ENCODE results near the gene HOXA11. TPM values are rescaled to one million over a fixed set of nuclear protein-coding genes. Genes with fewer than 3 reads are reported as not detected.

HOXA11 gene
- polyA plus RNA-seq, 1 of the 3 experiments (the other 2 are of a cell fraction): not detected

GRCh38 chr7:27217951-27218350 is 32.9 kb upstream of the HOXA11 start:
- no peaks in the 10 kb centered on the region for H4K20me1 ChIP-seq (ENCODE audit: insufficient read depth)
- H3K4me3 ChIP-seq (ENCODE audit: low read depth in 2 of 2, low read length in 1 of 2): no peak overlapping the region
- no peak overlapping the region for H3K27ac ChIP-seq (ENCODE audit: low read depth in 2 of 2, low read length in 1 of 2)
- H3F3A ChIP-seq (replicated peaks; ENCODE audit: insufficient read depth): no peaks in the 10 kb centered on the region
- ChIA-PET POLR2A (interaction anchor here (0.7 to 0.9 kb wide), 2 partner anchors 9 to 678 kb away, joined by 3 to 4 read pairs; no protein-coding TSS in a partner anchor), CTCF (interaction anchor here (0.8 to 1.8 kb wide), 4 partner anchors 7 to 703 kb away, joined by 3 to 6 read pairs (median 3); no protein-coding TSS in a partner anchor)
- H3K4me1 ChIP-seq (ENCODE audit: control insufficient read depth in 1 of 2, insufficient read depth in 2 of 2, low read depth in 1 of 2, low read length in 1 of 2): peaks cover 0 to 5% of the 10 kb centered on the region in 2 experiments; a peak in 1 of 4 replicates
- no peaks in the 10 kb centered on the region for H3K9me2 ChIP-seq
- H2AFZ ChIP-seq (ENCODE audit: low read depth): no peak overlapping the region
- no peak overlapping the region for H3K4me2 ChIP-seq
- no peaks in the 10 kb centered on the region for H3K36me3 ChIP-seq (replicated peaks in 1 of 2; ENCODE audit: control insufficient read depth in 1 of 2, insufficient read depth in 2 of 2, low read length in 1 of 2)
- H3K27me3 ChIP-seq (ENCODE audit: insufficient read depth): peaks cover 100% of the 10 kb centered on the region
- no peaks in the 10 kb centered on the region for H3K9me3 ChIP-seq
- no peaks in the 10 kb centered on the region for H3K79me2 ChIP-seq (ENCODE audit: insufficient read depth)
- no peak overlapping the region for H3K9ac ChIP-seq
- no peak for TF ChIP-seq FOXM1 (IDR thresholded peaks at IDR 0.05; ENCODE audit: low read depth)
- TF ChIP-seq NRF1 (IDR thresholded peaks at IDR 0.05; ENCODE audit: low read depth, low read length): no peak
- TF ChIP-seq TEAD4 (IDR thresholded peaks at IDR 0.05; ENCODE audit: borderline replicate concordance, insufficient read depth): no peak
- TF ChIP-seq TCF12 (IDR thresholded peaks at IDR 0.05): no peak
- TF ChIP-seq EZH2phosphoT487 (IDR thresholded peaks at IDR 0.05; ENCODE audit: borderline replicate concordance, low read depth): no peak
- TF ChIP-seq REST (IDR thresholded peaks at IDR 0.05; ENCODE audit: low read depth, low read length): no peak
- TF ChIP-seq GATA2 (CRISPR knock-in tag; IDR thresholded peaks at IDR 0.05): no peak
- no peak for TF ChIP-seq MXI1 (IDR thresholded peaks at IDR 0.05; ENCODE audit: low read depth, low read length)
- no peak for TF ChIP-seq TAF1 (IDR thresholded peaks at IDR 0.05; ENCODE audit: borderline replicate concordance, low read depth, low read length)
- no peak for TF ChIP-seq YY1 (IDR thresholded peaks at IDR 0.05; ENCODE audit: low read depth)
- TF ChIP-seq USF1 (IDR thresholded peaks at IDR 0.05; ENCODE audit: borderline replicate concordance, low read depth): no peak
- no peak for TF ChIP-seq MEF2A (IDR thresholded peaks at IDR 0.05; ENCODE audit: borderline replicate concordance, low read depth)
- TF ChIP-seq SMC3 (IDR thresholded peaks at IDR 0.05; ENCODE audit: low read depth, low read length): no peak
- TF ChIP-seq ZBTB33 (IDR thresholded peaks at IDR 0.05; ENCODE audit: borderline replicate concordance, low read depth): no peak
- no peak for TF ChIP-seq POLR2AphosphoS5 (IDR thresholded peaks at IDR 0.05; ENCODE audit: low read depth, low read length)
- no peak for TF ChIP-seq USF2 (IDR thresholded peaks at IDR 0.05; ENCODE audit: borderline replicate concordance, low read depth, low read length)
- no peak for TF ChIP-seq MAX (IDR thresholded peaks at IDR 0.05; ENCODE audit: low read depth)
- TF ChIP-seq RXRA (IDR thresholded peaks at IDR 0.05; ENCODE audit: borderline replicate concordance, low read depth): no peak
- TF ChIP-seq RAD21 (IDR thresholded peaks at IDR 0.05; ENCODE audit: low read length): no peak
- TF ChIP-seq IRF3 (IDR thresholded peaks at IDR 0.05; ENCODE audit: low read depth, low read length): no peak
- DNase-seq: no peak
